Raji (cell line): ENCODE measurements around the gene CRACR2A.

ENCODE experiments used
- POLR2A ChIP-seq: IDR thresholded peaks from 2 replicates; pipeline ENCODE4 v1.6.1; 2011; ENCODE audit warnings: low read depth, low read length, control low read depth; ENCODE audit not compliant: insufficient read depth

Gene CRACR2A

DNA sequence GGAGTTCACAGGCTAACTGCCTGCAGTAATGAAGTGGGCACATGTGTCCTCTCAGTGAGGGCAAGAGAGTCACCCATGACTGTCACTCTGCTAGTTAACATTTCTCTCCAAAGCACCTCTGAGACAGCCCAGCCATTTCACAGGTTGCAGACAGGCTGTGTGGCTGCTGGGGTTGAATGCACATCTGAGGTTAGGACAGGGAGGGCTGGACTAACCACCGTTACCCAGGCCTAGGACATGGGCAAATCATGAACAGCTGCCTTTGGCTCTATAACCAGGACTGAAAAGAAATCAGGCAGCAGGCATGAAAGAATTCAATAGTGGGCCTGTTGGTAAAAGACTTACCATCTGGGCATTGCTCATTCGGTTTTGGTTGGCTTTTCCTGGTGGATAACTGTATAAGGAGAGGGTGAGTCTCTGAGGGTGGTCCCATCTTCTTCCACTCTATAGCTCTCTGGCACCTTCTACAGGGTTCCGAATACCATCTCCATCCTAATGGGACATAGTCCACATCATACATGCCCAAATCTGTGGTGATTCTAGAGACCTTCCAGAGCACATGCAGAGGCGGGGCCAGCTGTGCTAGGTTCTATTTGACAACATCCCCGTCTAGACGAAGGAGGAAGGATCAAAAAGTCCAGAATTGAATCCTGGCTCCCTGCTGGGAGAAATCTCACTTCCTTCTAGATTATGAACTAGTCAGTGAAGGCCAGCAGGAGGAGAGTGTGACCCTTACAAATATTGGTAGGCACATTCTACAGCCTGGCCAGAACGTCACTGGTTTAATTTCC, 10.8 kb downstream of the CRACR2A start:
- no peak for TF ChIP-seq POLR2A

DNA sequence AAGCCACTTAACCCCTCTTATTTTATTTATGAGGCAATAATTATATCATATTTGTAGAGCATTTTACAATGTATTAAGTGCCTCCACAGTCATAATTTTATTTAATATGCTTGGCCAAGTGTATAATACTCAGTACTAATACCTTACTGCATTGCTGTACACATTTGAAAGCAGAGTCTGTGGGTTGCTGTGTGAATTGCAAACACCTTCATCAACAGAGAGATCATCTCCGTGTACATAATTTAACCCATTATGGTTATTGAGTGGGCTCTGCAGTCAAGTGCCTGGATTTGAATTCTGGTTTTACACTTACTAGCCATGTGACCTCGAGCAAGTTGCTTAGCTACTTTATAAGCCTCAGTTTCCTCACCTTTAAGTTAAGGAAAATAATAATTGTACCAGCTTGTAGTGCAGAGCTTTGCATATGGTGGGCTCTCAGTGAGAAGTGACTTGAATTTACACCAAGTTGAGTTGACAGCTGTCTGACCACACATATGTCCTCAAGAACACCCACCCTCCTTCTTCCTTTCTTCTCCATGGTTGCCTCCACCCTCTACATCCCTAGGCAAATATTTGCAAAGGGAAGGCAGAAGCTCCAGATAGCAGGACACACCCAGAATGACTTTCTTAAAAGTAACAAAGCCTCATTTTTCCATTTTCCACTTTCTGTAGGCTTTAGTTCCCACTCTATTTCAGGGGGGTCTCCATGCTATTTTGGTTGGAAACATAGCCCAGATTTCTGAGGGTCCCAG, 12.3 kb downstream of the CRACR2A start:
- no peak for TF ChIP-seq POLR2A

DNA sequence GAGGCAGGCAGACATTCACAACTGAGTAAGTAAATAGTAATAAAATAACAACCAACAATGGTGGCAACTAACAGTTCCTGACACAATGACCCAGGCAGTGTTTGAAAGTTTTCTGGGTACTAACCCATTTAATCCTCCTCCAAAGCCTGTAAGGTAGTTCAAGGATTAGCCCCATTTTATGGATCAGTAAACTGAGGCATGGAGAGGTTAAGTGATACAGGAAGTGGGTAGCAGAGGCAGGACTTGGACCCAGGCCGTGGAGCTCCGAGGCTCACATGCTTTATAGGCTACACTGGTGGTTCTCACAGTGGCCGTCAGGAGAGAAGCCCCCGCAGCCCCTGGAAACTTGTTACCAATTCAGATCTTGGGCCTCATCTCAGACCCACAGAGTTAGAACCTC, 17.5 kb downstream of the CRACR2A start:
- TF ChIP-seq POLR2A: no peak

DNA sequence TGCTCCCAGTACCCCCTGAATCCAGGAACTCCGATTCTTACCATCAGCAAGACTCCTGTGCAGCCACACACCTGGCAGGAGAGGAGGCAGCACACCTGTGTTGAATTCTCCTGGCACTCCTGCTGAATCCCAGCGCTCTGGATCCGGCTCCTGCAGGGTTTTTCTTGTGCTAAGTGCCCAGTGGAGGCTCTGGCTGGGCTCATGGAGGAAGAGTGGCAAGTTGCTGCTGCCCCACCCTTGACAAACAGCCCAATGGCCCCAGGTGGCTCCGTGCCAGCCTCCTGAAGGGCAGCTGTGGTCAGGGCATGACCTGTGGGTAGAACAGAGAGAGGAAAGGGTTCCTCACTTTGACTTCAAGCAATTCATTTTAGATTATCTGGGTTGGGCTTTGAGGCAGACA, 20.0 kb downstream of the CRACR2A start:
- no peak for TF ChIP-seq POLR2A

DNA sequence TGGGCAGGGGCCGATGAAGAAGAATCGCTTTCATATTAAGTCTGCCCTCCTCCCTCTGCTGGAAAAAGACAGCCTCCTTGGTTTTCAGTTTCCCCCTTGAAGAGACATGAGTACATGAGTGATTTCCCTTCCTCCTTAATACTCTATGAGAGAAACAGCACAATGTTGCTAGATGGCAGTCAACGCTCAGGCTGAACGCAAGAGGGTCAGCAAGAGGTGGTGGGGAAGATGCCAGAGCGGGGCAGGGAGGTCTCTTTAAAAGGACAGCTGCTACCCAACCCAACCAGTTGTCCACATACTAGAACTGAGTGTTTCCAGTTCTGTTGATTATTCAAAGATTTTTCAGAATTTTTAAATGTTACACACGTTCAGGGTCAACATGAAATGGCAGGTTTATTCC, 22.8 kb downstream of the CRACR2A start:
- no peak for TF ChIP-seq POLR2A

DNA sequence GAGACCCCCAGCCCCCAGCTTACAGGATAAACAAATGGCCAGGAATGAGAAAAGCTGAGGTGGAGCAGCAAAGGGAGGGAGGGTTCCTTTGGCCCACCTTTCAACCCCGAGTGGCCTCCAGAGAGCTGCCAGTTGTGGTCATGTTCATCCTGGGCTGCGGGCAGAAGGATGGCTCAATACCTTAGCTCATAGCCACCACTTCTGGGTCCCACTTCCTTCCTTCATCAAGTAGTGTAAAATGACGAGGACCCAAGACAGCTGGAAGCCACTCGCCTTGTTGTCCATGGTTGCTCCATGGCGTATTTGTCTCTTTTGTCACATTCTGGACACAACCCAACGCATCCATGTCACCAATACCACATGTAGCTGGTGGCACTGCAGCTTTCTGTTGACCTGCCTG, 24.2 kb downstream of the CRACR2A start:
- TF ChIP-seq POLR2A: no peak

DNA sequence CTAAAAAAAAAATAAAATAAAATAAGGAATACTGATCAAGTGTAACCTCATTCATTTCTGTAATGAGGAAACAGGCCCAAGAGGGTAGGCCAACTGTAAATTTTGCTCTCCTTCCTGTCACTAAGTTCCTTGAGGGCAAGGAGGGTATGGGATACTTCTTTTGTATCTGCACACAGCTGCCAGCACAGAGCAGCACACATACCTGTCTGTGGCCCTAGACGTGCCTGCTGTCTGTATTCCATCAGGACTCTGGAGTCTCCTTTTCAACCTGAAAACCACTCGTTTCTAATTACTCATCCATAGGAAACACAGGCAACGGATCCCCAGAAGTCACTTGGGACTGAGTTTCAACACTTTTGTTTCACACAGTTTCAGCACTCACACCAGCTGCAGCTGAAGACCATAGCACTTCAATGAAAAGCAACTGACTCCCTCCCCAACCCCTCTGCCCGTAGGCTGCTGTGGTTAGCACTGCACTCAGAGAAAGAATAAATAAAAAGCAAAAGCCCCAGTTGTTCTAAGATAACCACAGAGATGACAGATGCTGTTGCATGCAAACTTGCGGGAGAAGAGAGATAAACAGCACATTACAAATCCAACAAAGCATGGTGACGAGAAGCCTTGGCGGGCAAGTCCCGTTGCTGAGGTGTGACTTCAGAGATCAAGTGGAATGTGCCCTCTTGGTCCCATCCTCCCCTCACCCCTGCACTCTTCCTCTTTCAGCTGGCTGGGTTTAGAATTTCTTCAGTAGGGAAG, 24.9 kb downstream of the CRACR2A start:
- TF ChIP-seq POLR2A: no peak

DNA sequence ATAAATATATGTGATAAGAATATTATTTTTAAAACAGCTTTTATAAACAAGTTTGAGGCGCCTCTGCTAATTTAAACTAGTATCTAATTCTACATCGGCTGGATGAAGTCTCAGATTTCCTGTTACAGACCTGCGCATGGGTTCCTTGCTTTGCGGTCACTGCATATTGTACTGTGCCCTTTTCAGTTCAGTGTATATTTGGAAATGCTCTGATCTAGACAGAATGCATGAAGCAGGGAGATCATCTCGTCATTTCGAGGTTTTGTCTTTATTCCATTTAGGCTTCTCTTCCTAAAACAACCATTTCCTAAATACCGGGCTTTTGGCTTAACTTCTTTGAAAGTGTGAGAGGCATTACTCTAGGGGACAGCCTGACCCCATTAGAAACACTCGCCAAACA, 25.6 kb downstream of the CRACR2A start:
- TF ChIP-seq POLR2A: no peak

DNA sequence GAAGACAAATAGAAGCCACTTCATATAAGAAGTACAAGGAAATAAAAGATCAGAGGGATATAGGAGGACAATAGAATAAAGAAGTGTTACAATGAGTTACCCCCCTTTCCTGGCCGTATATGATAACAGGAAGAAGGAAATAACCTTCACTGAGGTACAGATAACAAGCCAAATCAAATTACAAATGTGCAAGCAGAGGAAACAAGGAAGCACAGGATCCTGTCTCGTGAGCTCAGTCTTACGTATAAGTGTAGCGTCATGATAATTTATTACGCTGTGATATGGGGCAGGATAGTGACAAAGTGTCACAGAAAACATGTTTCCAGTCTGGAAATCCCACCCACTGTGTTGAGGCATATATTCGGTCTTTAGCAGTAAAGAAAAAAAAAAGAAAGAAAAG, 26.5 kb downstream of the CRACR2A start:
- TF ChIP-seq POLR2A: no peak

DNA sequence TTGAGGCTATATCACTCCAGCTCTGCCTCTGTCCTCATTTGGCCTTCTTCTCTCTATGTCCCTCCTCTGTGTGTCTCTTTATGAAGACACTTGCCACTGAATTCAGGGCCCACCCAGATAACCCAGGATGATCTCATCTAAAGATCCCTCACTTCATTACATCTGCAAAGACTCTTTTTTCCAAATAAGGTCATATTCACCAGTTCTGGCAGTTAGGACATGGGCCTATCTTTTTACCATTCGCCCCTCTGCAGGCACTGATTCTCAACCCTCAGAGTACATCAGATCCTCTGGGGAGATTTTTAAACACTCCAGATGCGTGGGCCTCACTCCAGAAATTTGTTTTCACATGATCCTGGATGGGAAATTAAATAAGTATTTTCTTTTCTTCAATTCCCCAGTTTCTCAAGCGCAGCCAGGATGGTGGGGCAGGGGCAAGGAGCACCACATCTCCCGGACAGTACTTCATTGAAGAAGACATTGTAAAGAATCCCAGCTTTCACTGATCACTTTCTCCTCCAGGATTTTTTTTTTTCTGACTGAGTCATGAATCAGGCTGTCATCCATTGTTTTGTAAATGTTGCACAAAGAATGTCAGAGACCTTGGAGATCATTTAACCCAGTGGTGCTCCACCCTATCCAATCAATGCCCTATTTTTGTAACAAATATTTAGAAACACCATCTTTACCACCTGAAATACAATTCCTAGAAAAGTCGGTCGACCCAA, 27.4 kb downstream of the CRACR2A start:
- no peak for TF ChIP-seq POLR2A

DNA sequence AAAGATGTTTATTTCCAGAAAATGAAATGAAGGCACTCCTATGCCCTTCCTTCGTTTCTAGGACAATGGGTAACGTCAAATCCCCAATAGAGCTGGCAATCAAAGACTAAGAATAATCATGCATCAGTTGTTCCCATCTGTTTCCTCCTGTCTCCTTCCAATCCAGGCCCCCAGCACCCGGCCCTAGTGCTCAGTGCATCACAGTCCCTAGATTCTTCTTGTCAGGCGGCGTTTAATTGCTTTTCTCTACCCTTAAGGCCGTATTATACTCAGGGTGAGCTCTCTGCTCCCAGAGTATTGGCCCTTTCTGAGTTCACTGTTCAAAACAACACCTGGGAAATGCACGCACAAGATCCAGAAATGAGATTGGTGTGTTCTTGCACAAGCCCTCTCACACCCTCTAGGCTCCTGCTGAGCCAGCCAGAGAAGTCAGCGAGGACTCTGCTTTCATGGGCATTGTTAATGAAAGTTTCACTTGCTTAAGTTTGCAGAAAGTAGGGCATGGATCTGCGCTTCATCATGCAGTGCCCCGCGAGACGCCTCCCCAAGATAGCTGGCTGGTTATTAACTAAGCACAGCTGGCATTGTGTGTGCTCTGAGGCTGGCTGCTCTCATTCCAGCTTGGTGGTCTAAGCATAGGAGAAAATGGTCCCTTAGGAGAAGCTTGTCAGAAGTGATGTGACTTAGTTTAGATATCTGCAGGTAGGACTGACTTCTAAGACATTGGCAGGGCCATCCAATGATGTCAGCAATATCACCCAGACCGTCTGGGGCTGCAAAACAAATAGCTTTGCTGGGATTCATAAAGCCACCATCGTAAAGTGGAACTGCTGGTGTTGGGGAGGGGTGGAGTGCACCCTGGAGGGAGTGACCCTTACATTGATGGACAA, 28.7 kb downstream of the CRACR2A start:
- no peak for TF ChIP-seq POLR2A

DNA sequence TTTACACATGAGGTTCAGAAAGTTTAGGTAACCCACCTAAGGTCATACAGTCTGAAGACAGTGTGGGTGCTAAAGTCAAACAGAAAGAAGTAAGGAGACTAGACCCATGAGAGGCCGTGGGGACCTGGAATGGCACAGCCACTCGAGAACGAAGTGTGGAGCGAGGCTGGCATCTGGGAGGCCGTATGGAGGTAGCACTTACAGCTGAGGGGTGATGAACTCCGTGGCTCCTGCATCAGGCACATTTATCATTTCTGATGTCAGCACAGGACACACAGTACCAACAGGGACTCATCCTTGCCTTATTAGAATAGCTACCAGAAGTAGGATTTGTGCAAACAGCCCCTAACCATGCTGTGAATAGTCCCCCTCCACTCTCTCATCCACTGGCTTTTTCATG, 30.5 kb downstream of the CRACR2A start:
- no peak for TF ChIP-seq POLR2A

DNA sequence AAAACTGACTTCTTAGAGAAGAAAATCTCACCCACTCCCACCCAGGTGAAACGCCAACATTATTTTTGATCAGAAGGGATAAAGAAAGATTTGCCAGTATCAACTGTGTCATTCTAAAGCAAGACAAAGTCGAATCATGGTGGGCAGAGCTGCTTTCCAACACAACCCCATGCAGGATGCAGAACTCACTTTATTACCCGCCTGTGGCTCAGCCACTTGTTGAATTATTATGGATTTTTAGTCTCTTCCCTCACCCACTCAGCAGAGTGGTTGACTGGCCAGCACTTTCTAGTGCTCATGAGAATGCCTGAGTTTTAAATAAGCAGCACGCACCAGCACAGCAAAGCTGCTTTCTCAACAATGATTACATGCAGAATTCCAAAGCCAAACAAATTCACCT, 32.1 kb downstream of the CRACR2A start:
- no peak for TF ChIP-seq POLR2A

DNA sequence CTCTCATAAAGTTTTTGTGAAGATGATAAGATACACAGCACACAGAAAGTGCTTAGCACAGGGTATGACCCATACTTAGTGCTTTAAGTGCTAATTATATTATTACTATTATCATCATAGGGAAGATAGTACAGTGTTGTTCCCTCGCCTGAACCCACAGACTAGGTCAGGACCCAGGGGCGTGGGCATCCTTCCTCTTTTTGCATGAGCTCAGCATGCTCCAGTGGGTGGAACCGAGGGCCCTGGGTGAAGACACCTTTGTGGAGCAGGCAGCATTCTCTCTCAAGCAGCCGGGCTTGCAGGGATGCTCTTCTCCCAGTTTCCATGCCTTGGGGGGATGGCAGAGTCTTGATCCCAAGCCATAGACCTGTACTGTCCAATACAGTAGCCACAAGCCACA, 34.8 kb downstream of the CRACR2A start:
- TF ChIP-seq POLR2A: no peak
